HG03108 (cell line): ENCODE measurements around the gene HTR3E.

Experiments
- ATAC-seq: cut with Tn5 transposase; IDR thresholded peaks from one replicate; pipeline ENCODE4 v1.9.1; 2021; ENCODE audit warnings: moderate library complexity; ENCODE audit not compliant: unreplicated experiment

Gene HTR3E

DNA sequence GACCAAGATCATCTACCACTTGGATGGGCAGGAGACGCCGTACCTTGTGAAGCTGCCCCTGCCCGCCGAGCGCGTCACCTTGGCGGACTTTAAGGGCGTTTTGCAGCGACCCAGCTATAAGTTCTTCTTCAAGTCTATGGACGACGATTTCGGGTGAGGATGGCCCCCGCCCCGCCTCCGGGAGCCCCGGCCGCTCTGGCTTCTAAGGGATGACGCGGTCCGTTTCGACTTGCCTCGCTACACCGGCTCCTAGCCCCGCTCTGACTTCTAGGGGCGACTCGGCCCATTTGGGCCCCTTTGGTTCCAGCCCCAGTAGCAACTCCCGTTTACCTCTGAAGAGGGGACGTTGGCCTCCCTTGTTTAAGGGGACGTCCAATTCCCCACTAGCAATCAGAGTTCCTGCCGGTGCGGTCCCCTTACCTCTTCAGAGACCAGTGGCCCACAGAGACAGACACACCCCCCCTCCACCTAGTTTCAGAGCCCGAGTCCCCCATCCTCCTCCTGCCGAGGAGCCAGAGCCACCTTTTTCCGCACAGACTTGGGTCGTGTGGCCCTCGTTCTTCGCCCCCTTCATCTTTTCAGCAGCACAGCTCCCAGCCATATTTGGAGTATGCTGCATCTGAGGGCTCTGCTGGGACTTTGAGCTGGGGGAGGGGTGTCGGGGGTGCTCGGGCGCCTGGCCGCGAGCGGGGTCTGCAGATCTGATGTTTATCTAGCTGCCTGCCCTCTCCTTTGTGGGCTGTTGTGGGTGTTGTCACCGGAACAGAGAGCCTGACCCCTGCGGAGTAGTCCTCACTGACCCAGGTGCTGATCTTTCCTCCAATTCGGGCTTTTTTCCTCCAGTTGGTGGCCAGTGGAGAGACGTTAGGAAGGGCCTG lies 59.0 kb downstream of the HTR3E start:
- peak; percentile 9 for ATAC-seq

GRCh38 chr3:184156522-184156955 lies 59.7 kb downstream of the HTR3E start:
- no peak for ATAC-seq
